HG02970 (cell line): ENCODE data around the gene TRIM46.
"Not testable (repeated sequence)": the region's sequence is repeated elsewhere in the genome, so short reads cannot be mapped to it uniquely, and the experiment has no call there.

ENCODE experiments used
- ATAC-seq: cut with Tn5 transposase; IDR thresholded peaks from one replicate; pipeline ENCODE4 v1.9.1; 2021; ENCODE audit warnings: mild to moderate bottlenecking, moderate library complexity, moderate number of reproducible peaks; ENCODE audit not compliant: unreplicated experiment, low FRiP score

TRIM46 gene

GRCh38 chr1:155184835-155185782 is 11.5 kb downstream of the TRIM46 start:
- ATAC-seq, result no peak

GRCh38 chr1:155185783-155186066 is 12.1 kb downstream of the TRIM46 start:
- ATAC-seq, result no peak

GRCh38 chr1:155186067-155186793 is 12.6 kb downstream of the TRIM46 start:
- ATAC-seq, result no peak

GRCh38 chr1:155186794-155187455 is 13.3 kb downstream of the TRIM46 start:
- ATAC-seq, result no peak

GRCh38 chr1:155187456-155187891 is 13.8 kb downstream of the TRIM46 start:
- ATAC-seq, result no peak

- no peak for ATAC-seq
These were observed 14.6 kb downstream of the TRIM46 start for GRCh38 chr1:155188268-155188667.

- not testable (repeated sequence) for ATAC-seq
These were observed 16.3 kb downstream of the TRIM46 start for GRCh38 chr1:155189926-155190325.

GRCh38 chr1:155191904-155192303 is 18.3 kb downstream of the TRIM46 start:
- no peak for ATAC-seq

GRCh38 chr1:155192346-155193274 is 19.0 kb downstream of the TRIM46 start:
- ATAC-seq, result no peak

- ATAC-seq, result peak; percentile 47
These were observed 19.8 kb downstream of the TRIM46 start for GRCh38 chr1:155193275-155193990.

GRCh38 chr1:155193991-155194240 is 20.3 kb downstream of the TRIM46 start:
- ATAC-seq, result not testable (repeated sequence)

- no peak for ATAC-seq
These were observed 21.8 kb downstream of the TRIM46 start for GRCh38 chr1:155195201-155196102.

GRCh38 chr1:155196103-155196892 is 22.6 kb downstream of the TRIM46 start:
- no peak for ATAC-seq

GRCh38 chr1:155196893-155197638 is 23.4 kb downstream of the TRIM46 start:
- ATAC-seq, result no peak

- ATAC-seq, result no peak
These were observed 24.4 kb downstream of the TRIM46 start for GRCh38 chr1:155197901-155198546.

GRCh38 chr1:155198547-155198906 is 24.9 kb downstream of the TRIM46 start:
- ATAC-seq, result no peak

GRCh38 chr1:155199792-155200191 is 26.1 kb downstream of the TRIM46 start:
- no peak for ATAC-seq
